Measurements from ENCODE around the gene RUVBL1.
A peak's percentile ranks its signal among the peaks of the same experiment; 100 is the strongest.

The RUVBL1 gene

GRCh38 chr3:128056258-128056657, 67.4 kb downstream of the RUVBL1 start:
- no peak for TF ChIP-seq CTCF (IDR thresholded peaks at IDR 0.05; ENCODE audit: control insufficient read depth, insufficient read depth, low read depth, low read length, missing control alignments)
- no peak for DNase-seq (ENCODE audit: low read depth)
- H3K4me3 ChIP-seq (ENCODE audit: control insufficient read depth, low read depth, low read length): no peak overlapping the region

- TF ChIP-seq CTCF (IDR thresholded peaks at IDR 0.05; ENCODE audit: control insufficient read depth, insufficient read depth, low read depth, low read length, missing control alignments): no peak
- DNase-seq (ENCODE audit: low read depth): no peak
- peak overlapping the region; percentile 76 for H3K4me3 ChIP-seq (ENCODE audit: control insufficient read depth, low read depth, low read length)
These were observed 69.2 kb downstream of the RUVBL1 start for GRCh38 chr3:128054367-128054766.

GRCh38 chr3:128053614-128054013, 70.0 kb downstream of the RUVBL1 start:
- no peak for TF ChIP-seq CTCF (IDR thresholded peaks at IDR 0.05; ENCODE audit: control insufficient read depth, insufficient read depth, low read depth, low read length, missing control alignments)
- DNase-seq (ENCODE audit: low read depth): no peak
- peak overlapping the region; percentile 76 for H3K4me3 ChIP-seq (ENCODE audit: control insufficient read depth, low read depth, low read length)

GRCh38 chr3:128052595-128053351, 70.8 kb downstream of the RUVBL1 start:
- peak overlapping the region; percentile 76 for H3K4me3 ChIP-seq (ENCODE audit: control insufficient read depth, low read depth, low read length)
- no peak for TF ChIP-seq CTCF (IDR thresholded peaks at IDR 0.05; ENCODE audit: control insufficient read depth, insufficient read depth, low read depth, low read length, missing control alignments)
- DNase-seq (ENCODE audit: low read depth): no peak

- peak; percentile 57 for DNase-seq (ENCODE audit: low read depth)
- no peak for TF ChIP-seq CTCF (IDR thresholded peaks at IDR 0.05; ENCODE audit: control insufficient read depth, insufficient read depth, low read depth, low read length, missing control alignments)
- H3K4me3 ChIP-seq (ENCODE audit: control insufficient read depth, low read depth, low read length): peak within 1 kb of the TSS; percentile 76
These were observed 71.6 kb downstream of the RUVBL1 start, which contains the start of gene SEC61A1 for GRCh38 chr3:128051837-128052594. Gene SEC61A1 (plus strand): TSS chr3:128052437. CDS start chr3:128052553, 116 bp downstream.

GRCh38 chr3:128051459-128051836, 72.2 kb downstream of the RUVBL1 start:
- H3K4me3 ChIP-seq (ENCODE audit: control insufficient read depth, low read depth, low read length): peak overlapping the region; percentile 67
- no peak for TF ChIP-seq CTCF (IDR thresholded peaks at IDR 0.05; ENCODE audit: control insufficient read depth, insufficient read depth, low read depth, low read length, missing control alignments)
- DNase-seq (ENCODE audit: low read depth): no peak
